Neural cell (in vitro differentiated cells): ENCODE data around the gene IL25. TPM values are rescaled to one million over a fixed set of nuclear protein-coding genes. Genes with fewer than 3 reads are reported as not detected.
"Not testable (repeated sequence)": the region's sequence is repeated elsewhere in the genome, so short reads cannot be mapped to it uniquely, and the experiment has no call there.

ENCODE experiments used
- H2AFZ ChIP-seq: fragments of 200-600, 300-800 bp; sonication (generic), shearing (Covaris generic); 2 replicates; pipeline ENCODE4 v1.6.0; 2014; ENCODE audit warnings: low read depth, mild to moderate bottlenecking, antibody characterized with exemption, low read length, moderate library complexity
- H3F3A ChIP-seq: fragments of 200-600 bp; shearing (Covaris generic); 2 replicates; pipeline ENCODE4 v1.6.1; 2016; ENCODE audit warnings: mild to moderate bottlenecking, moderate library complexity, mixed read lengths, antibody characterized with exemption, low read length; ENCODE audit not compliant: insufficient read depth, poor library complexity, severe bottlenecking
- H3K27ac ChIP-seq: fragments of 200-600, 300-800 bp; sonication (generic), shearing (Covaris generic); 2 replicates; pipeline ENCODE4 v1.5.1; 2014; ENCODE audit warnings: mild to moderate bottlenecking, low read length, moderate library complexity
- H3K27me3 ChIP-seq: fragments of 300-800, 200-600 bp; sonication (generic), shearing (Covaris generic); 2 replicates; pipeline ENCODE4 v1.6.0; 2014; ENCODE audit warnings: mild to moderate bottlenecking, low read depth, low read length, moderate library complexity; ENCODE audit not compliant: insufficient read depth
- H3K36me3 ChIP-seq: fragments of 300-800, 200-600 bp; sonication (generic), shearing (Covaris generic); 2 replicates; pipeline ENCODE4 v1.5.1; 2014; ENCODE audit warnings: mild to moderate bottlenecking, antibody characterized with exemption, low read length, moderate library complexity; ENCODE audit not compliant: insufficient read depth
- H3K4me2 ChIP-seq: fragments of 300-800, 200-600 bp; sonication (generic), shearing (Covaris generic); 2 replicates; pipeline ENCODE4 v1.6.0; 2014; ENCODE audit warnings: mild to moderate bottlenecking, low read length
- H3K4me3 ChIP-seq: fragments of 300-800, 200-600 bp; sonication (generic), shearing (Covaris generic); 2 replicates; pipeline ENCODE4 v1.5.1; 2014; ENCODE audit warnings: mild to moderate bottlenecking, low read length, moderate library complexity
- H3K79me2 ChIP-seq: fragments of 200-600 bp; shearing (Covaris generic); replicated peaks from 2 replicates; pipeline ENCODE4 v1.6.0; 2014; ENCODE audit warnings: mild to moderate bottlenecking, low read length, moderate library complexity; ENCODE audit not compliant: insufficient read depth
- H3K9ac ChIP-seq: fragments of 300-800, 200-600 bp; sonication (generic), shearing (Covaris generic); 2 replicates; pipeline ENCODE4 v1.6.1; 2016; ENCODE audit warnings: mild to moderate bottlenecking, low read length, mixed read lengths
- H3K9me2 ChIP-seq: fragments of 200-600 bp; shearing (Covaris generic); 2 replicates; pipeline ENCODE4 v1.6.1; 2016; ENCODE audit warnings: mild to moderate bottlenecking, low read length, mixed read lengths; ENCODE audit not compliant: insufficient read depth
- H3K9me3 ChIP-seq: fragments of 200-600, 300-800 bp; sonication (generic), shearing (Covaris generic); 2 replicates; pipeline ENCODE4 v1.6.1; 2016; ENCODE audit warnings: mild to moderate bottlenecking, mixed run types, low read length, moderate library complexity, mixed read lengths
- H4K20me1 ChIP-seq: fragments of 200-600 bp; shearing (Covaris generic); 2 replicates; pipeline ENCODE4 v1.6.1; 2016; ENCODE audit warnings: mild to moderate bottlenecking, mixed run types; ENCODE audit not compliant: insufficient read depth
- EP300 ChIP-seq: fragments of 450-650 bp; conservative IDR thresholded peaks from 2 replicates; pipeline ENCODE4 v1.6.1; 2014; ENCODE audit warnings: antibody characterized with exemption, mild to moderate bottlenecking, moderate library complexity; ENCODE audit not compliant: poor library complexity, severe bottlenecking
- EZH2 ChIP-seq: fragments of 200-600, 300-800 bp; shearing (Covaris generic), sonication (generic); IDR thresholded peaks from 2 replicates; pipeline ENCODE4 v1.6.1; 2014; ENCODE audit warnings: antibody characterized with exemption, low read length, borderline replicate concordance, mild to moderate bottlenecking; ENCODE audit not compliant: insufficient read depth, poor library complexity, severe bottlenecking
- MXI1 ChIP-seq: fragments of 450-650 bp; conservative IDR thresholded peaks from 2 replicates; pipeline ENCODE4 v1.6.1; 2014; ENCODE audit warnings: antibody characterized with exemption, mild to moderate bottlenecking; ENCODE audit not compliant: poor library complexity, severe bottlenecking
- POLR2AphosphoS5 ChIP-seq: IDR thresholded peaks from 2 replicates; pipeline ENCODE4 v1.6.1; 2012
- RAD21 ChIP-seq: fragments of 450-650 bp; conservative IDR thresholded peaks from 2 replicates; pipeline ENCODE4 v1.6.1; 2014; ENCODE audit warnings: antibody characterized with exemption, mild to moderate bottlenecking, moderate library complexity
- SMC3 ChIP-seq: fragments of 450-650 bp; conservative IDR thresholded peaks from 2 replicates; pipeline ENCODE4 v1.6.1; 2014; ENCODE audit warnings: antibody characterized with exemption, mild to moderate bottlenecking, moderate library complexity; ENCODE audit not compliant: poor library complexity
- TAF1 ChIP-seq: IDR thresholded peaks from 2 replicates; pipeline ENCODE4 v1.6.1; 2012; ENCODE audit warnings: low read depth
- polyA plus RNA-seq: library from polyadenylated mRNA; depleted of rRNA; stranded (reverse); fragments of >200 nt; gene quantifications from 2 replicates; pipeline ENCODE4 v1.2.3, GENCODE V29; 2014
- TF ChIP-seq, protein P1 (sequence below): fragments of 450-650 bp; IDR thresholded peaks from 2 replicates; pipeline ENCODE4 v1.5.1; 2014; ENCODE audit warnings: antibody characterized with exemption, mild to moderate bottlenecking, moderate library complexity; ENCODE audit not compliant: poor library complexity, severe bottlenecking
- TF ChIP-seq, protein P2 (sequence below): IDR thresholded peaks from 2 replicates; pipeline ENCODE4 v1.6.1; 2012; ENCODE audit warnings: borderline replicate concordance

The IL25 gene
- polyA plus RNA-seq, 1 donor from 2014 or later, result not detected

GRCh38 chr14:23415821-23416778 lies 43.5 kb downstream of the IL25 start:
- Histone ChIP-seq H3F3A (no peaks in the 10 kb centered on the region), H3K4me2 (no peak overlapping the region), H3K27ac (peak overlapping the region; percentile 60), H3K36me3 (no peaks in the 10 kb centered on the region), H3K79me2 (no peaks in the 10 kb centered on the region), H3K9me3 (no peaks in the 10 kb centered on the region), H3K4me3 (peak overlapping the region; percentile 21), H4K20me1 (no peaks in the 10 kb centered on the region), H2AFZ (peak overlapping the region; percentile 12), H3K9me2 (no peaks in the 10 kb centered on the region), H3K9ac (peak overlapping the region; percentile 34), H3K27me3 (no peaks in the 10 kb centered on the region)
- no peak for TF ChIP-seq TAF1
- no peak for TF ChIP-seq EP300
- TF ChIP-seq, protein P1, sequence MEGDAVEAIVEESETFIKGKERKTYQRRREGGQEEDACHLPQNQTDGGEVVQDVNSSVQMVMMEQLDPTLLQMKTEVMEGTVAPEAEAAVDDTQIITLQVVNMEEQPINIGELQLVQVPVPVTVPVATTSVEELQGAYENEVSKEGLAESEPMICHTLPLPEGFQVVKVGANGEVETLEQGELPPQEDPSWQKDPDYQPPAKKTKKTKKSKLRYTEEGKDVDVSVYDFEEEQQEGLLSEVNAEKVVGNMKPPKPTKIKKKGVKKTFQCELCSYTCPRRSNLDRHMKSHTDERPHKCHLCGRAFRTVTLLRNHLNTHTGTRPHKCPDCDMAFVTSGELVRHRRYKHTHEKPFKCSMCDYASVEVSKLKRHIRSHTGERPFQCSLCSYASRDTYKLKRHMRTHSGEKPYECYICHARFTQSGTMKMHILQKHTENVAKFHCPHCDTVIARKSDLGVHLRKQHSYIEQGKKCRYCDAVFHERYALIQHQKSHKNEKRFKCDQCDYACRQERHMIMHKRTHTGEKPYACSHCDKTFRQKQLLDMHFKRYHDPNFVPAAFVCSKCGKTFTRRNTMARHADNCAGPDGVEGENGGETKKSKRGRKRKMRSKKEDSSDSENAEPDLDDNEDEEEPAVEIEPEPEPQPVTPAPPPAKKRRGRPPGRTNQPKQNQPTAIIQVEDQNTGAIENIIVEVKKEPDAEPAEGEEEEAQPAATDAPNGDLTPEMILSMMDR, result no peak
- no peak for TF ChIP-seq RAD21
- no peak for TF ChIP-seq MXI1
- no peak for TF ChIP-seq SMC3
- TF ChIP-seq, protein P2, sequence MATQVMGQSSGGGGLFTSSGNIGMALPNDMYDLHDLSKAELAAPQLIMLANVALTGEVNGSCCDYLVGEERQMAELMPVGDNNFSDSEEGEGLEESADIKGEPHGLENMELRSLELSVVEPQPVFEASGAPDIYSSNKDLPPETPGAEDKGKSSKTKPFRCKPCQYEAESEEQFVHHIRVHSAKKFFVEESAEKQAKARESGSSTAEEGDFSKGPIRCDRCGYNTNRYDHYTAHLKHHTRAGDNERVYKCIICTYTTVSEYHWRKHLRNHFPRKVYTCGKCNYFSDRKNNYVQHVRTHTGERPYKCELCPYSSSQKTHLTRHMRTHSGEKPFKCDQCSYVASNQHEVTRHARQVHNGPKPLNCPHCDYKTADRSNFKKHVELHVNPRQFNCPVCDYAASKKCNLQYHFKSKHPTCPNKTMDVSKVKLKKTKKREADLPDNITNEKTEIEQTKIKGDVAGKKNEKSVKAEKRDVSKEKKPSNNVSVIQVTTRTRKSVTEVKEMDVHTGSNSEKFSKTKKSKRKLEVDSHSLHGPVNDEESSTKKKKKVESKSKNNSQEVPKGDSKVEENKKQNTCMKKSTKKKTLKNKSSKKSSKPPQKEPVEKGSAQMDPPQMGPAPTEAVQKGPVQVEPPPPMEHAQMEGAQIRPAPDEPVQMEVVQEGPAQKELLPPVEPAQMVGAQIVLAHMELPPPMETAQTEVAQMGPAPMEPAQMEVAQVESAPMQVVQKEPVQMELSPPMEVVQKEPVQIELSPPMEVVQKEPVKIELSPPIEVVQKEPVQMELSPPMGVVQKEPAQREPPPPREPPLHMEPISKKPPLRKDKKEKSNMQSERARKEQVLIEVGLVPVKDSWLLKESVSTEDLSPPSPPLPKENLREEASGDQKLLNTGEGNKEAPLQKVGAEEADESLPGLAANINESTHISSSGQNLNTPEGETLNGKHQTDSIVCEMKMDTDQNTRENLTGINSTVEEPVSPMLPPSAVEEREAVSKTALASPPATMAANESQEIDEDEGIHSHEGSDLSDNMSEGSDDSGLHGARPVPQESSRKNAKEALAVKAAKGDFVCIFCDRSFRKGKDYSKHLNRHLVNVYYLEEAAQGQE, result no peak
- no peak for TF ChIP-seq EZH2
- TF ChIP-seq POLR2AphosphoS5, result no peak

GRCh38 chr14:23416801-23417200 lies 44.2 kb downstream of the IL25 start:
- Histone ChIP-seq H3K9me2 (no peaks in the 10 kb centered on the region), H3F3A (no peaks in the 10 kb centered on the region), H3K9ac (peak overlapping the region; percentile 34), H4K20me1 (no peaks in the 10 kb centered on the region), H3K9me3 (no peaks in the 10 kb centered on the region), H3K27ac (peak overlapping the region; percentile 60), H3K4me2 (no peak overlapping the region), H3K4me3 (peak overlapping the region; percentile 21), H3K79me2 (no peaks in the 10 kb centered on the region), H3K36me3 (no peaks in the 10 kb centered on the region), H3K27me3 (no peaks in the 10 kb centered on the region), H2AFZ (no peak overlapping the region)
- TF ChIP-seq EZH2, result no peak

DNA sequence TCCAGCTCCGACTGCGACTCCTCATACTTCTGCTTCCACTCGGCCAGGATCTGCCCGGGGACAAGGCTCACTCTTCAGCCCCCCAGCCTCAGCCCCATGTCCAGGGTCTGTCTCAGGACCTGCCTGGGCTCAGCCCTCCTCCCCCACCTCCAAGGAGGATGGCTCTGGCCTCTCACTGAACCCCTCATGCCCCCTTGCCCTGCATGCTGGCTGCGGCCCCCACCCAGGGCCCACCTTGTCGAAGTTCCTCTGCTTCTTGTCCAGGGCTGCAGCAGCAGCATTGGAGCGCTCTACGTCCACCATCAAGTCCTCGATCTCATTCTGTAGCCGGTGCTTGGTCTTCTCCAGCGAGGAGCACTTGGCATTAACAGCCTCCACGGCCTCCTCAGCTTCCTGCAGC lies 44.7 kb downstream of the IL25 start:
- H3K27me3 ChIP-seq, H3K9me3 ChIP-seq, H3K9me2 ChIP-seq, H4K20me1 ChIP-seq, H2AFZ ChIP-seq, H3K27ac ChIP-seq, H3K9ac ChIP-seq, H3K4me3 ChIP-seq, H3K36me3 ChIP-seq, H3K4me2 ChIP-seq, H3K79me2 ChIP-seq, H3F3A ChIP-seq: not testable (repeated sequence)
